Sigmoid colon (tissue), 7 donors: Measurements from ENCODE around the gene HECW1. TPM values are rescaled to one million over a fixed set of nuclear protein-coding genes. Genes with fewer than 3 reads are reported as not detected.

ENCODE experiments used
- DNase-seq: peaks from one replicate; pipeline ENCODE4 v3.0.0-alpha.2; 2019
- H3K27ac ChIP-seq, 4 donors: fragments of 200-600 bp; sonication (generic); one replicate each; pipeline ENCODE4 v1.5.1; 2016 to 2019; ENCODE audit warnings: mild to moderate bottlenecking in 1 of 4
- H3K27me3 ChIP-seq, 3 donors: fragments of 200-600 bp; sonication (generic); one replicate each; pipeline ENCODE4 v1.5.1; 2019; ENCODE audit warnings: mild to moderate bottlenecking in 1 of 3
- H3K36me3 ChIP-seq, 4 donors: fragments of 200-600 bp; sonication (generic); one replicate each; pipeline ENCODE4 v1.5.1; 2016 to 2019
- H3K4me1 ChIP-seq, 4 donors: fragments of 200-600 bp; sonication (generic); one replicate each; pipeline ENCODE4 v1.5.1; 2017 to 2019
- H3K4me3 ChIP-seq, 4 donors: fragments of 200-600 bp; sonication (generic); one replicate each; pipeline ENCODE4 v1.5.1; 2017 to 2019; ENCODE audit warnings: mild to moderate bottlenecking in 2 of 4, moderate library complexity in 1 of 4
- H3K9me3 ChIP-seq, 4 donors: fragments of 200-600 bp in 3 of 4; sonication (generic) in 3 of 4; one replicate each; pipeline versions ENCODE4 v1.5.1 to v1.6.1; 2013 to 2019
- CTCF ChIP-seq, 4 experiments: fragments of 450-650 bp in 3 of 4; fragments of 200-600 bp in 1 of 4; IDR thresholded peaks; one replicate each; pipeline ENCODE4 v1.5.1; 2016 to 2019; ENCODE audit warnings: antibody characterized with exemption in 4 of 4, mild to moderate bottlenecking in 3 of 4, moderate library complexity in 2 of 4
- EP300 ChIP-seq, 4 donors: sonication (generic); formaldehyde crosslinking; IDR thresholded peaks; one replicate each; pipeline ENCODE4 v1.6.1; 2017; ENCODE audit warnings: antibody characterized with exemption in 4 of 4
- POLR2A ChIP-seq, 2 donors: fragments of 450-650 bp; IDR thresholded peaks; one replicate each; pipeline ENCODE4 v1.6.1; 2016; ENCODE audit warnings: antibody characterized with exemption in 2 of 2, mild to moderate bottlenecking in 2 of 2, moderate library complexity in 2 of 2
- POLR2AphosphoS5 ChIP-seq, 4 donors: sonication (generic); formaldehyde crosslinking; IDR thresholded peaks; one replicate each; pipeline ENCODE4 v1.6.1; 2017; ENCODE audit warnings: antibody characterized with exemption in 4 of 4
- WGBS, 2 donors: extraction: QIAGEN DNeasy Blood & Tissue Kit; methylation state at CpG; one replicate each; pipeline ENCODE4 v1.1.7; 2013; 5-methylcytosine and 5-hydroxymethylcytosine counted together
- intact Hi-C: fragments of 100-400 bp; cut with DNase I; formaldehyde crosslinking; loops from one replicate; pipeline ENCODE4 v1.15.1; 2023
- polyA plus RNA-seq, 3 donors: library from polyadenylated mRNA; stranded (reverse); fragments of 200-250 nt; gene quantifications; one replicate each; pipeline ENCODE4 v1.2.3, GENCODE V29; 2013
- total RNA-seq, 4 donors: library from RNA; depleted of rRNA; stranded (reverse); fragments of >200 nt; gene quantifications; one replicate each; pipeline ENCODE4 v1.1.0, GENCODE V29; 2016
- donor health status: healthy with polysubstance abuse.
- donor health status: Bipolar disorder and iron deficiency.
- donor health status: healthy.

Gene HECW1
- total and polyA plus RNA-seq, 7 donors: 0.33 to 7.8 (median 1.2) TPM

- no peaks in the 10 kb centered on the region for H3K27me3 ChIP-seq
- intact Hi-C loops: no loop called here
- no peak overlapping the region for H3K4me3 ChIP-seq
- no peaks in the 10 kb centered on the region for H3K36me3 ChIP-seq
- no peak overlapping the region for H3K27ac ChIP-seq
- peaks cover 0 to 19% (median 14%) of the 10 kb centered on the region in 4 donors for H3K4me1 ChIP-seq
- no peak for DNase-seq
- no peaks in the 10 kb centered on the region for H3K9me3 ChIP-seq
- WGBS, 2 donors: 85 to 89% methylated on average over 8 of the region's 8 CpGs
- no peak for TF ChIP-seq CTCF (IDR thresholded peaks at IDR 0.05)
- no peak for TF ChIP-seq EP300 (IDR thresholded peaks at IDR 0.05)
- no peak for TF ChIP-seq POLR2A (IDR thresholded peaks at IDR 0.05)
Observed at GRCh38 chr7:43298617-43299016, 186.2 kb downstream of the HECW1 start.

- Histone ChIP-seq H3K36me3 (no peaks in the 10 kb centered on the region), H3K4me3 (no peak overlapping the region), H3K9me3 (no peaks in the 10 kb centered on the region), H3K4me1 (peaks cover 0 to 4% (median 2%) of the 10 kb centered on the region in 4 donors), H3K27me3 (no peaks in the 10 kb centered on the region), H3K27ac (no peak overlapping the region)
- 65 to 86% methylated on average over 3 of the region's 3 CpGs for WGBS, 2 donors
- intact Hi-C loops: no loop called here
- TF ChIP-seq POLR2A (IDR thresholded peaks at IDR 0.05) (no peak), CTCF (IDR thresholded peaks at IDR 0.05) (no peak), POLR2AphosphoS5 (IDR thresholded peaks at IDR 0.05) (no peak), EP300 (IDR thresholded peaks at IDR 0.05) (no peak)
- DNase-seq: no peak
Observed at GRCh38 chr7:43300121-43300520, 187.7 kb downstream of the HECW1 start.

GRCh38 chr7:43302211-43302711 lies 189.8 kb downstream of the HECW1 start:
- H3K4me3 ChIP-seq: no peak overlapping the region
- TF ChIP-seq EP300 (IDR thresholded peaks at IDR 0.05): no peak
- no peak for TF ChIP-seq CTCF (IDR thresholded peaks at IDR 0.05)
- no peak for TF ChIP-seq POLR2A (IDR thresholded peaks at IDR 0.05)
- no peak for TF ChIP-seq POLR2AphosphoS5 (IDR thresholded peaks at IDR 0.05)
- no peaks in the 10 kb centered on the region for H3K9me3 ChIP-seq
- intact Hi-C loops: no loop called here
- H3K27ac ChIP-seq: no peak overlapping the region
- no peak for DNase-seq
- no peaks in the 10 kb centered on the region for H3K27me3 ChIP-seq
- no peaks in the 10 kb centered on the region for H3K4me1 ChIP-seq
- H3K36me3 ChIP-seq: no peaks in the 10 kb centered on the region
- WGBS, 2 donors: 61 to 62% methylated on average over 10 of the region's 10 CpGs

- Histone ChIP-seq H3K4me1 (no peaks in the 10 kb centered on the region), H3K27me3 (peaks cover 0 to 2% (median 0%) of the 10 kb centered on the region in 3 donors), H3K27ac (no peak overlapping the region), H3K4me3 (no peak overlapping the region), H3K36me3 (no peaks in the 10 kb centered on the region), H3K9me3 (no peaks in the 10 kb centered on the region)
- WGBS, 2 donors: 64 to 67% methylated on average over 11 of the region's 11 CpGs
- TF ChIP-seq CTCF (IDR thresholded peaks at IDR 0.05): no peak
- TF ChIP-seq POLR2A (IDR thresholded peaks at IDR 0.05): no peak
- no peak for TF ChIP-seq POLR2AphosphoS5 (IDR thresholded peaks at IDR 0.05)
- no peak for TF ChIP-seq EP300 (IDR thresholded peaks at IDR 0.05)
- intact Hi-C loops: no loop called here
- no peak for DNase-seq
Observed at GRCh38 chr7:43302773-43303460, 190.5 kb downstream of the HECW1 start.
